Activated CD4-positive, alpha-beta T cell treated with anti-CD3 and anti-CD28 coated beads, Interleukin-2, amount 10 ng/mL, durations not matched to agents 7 days and 5 days (primary cell): ENCODE data around the gene DNAJC1. TPM values are rescaled to one million over a fixed set of nuclear protein-coding genes. Genes with fewer than 3 reads are reported as not detected.
"Not testable (repeated sequence)": the region's sequence is repeated elsewhere in the genome, so short reads cannot be mapped to it uniquely, and the experiment has no call there.

Experiments used
- CTCF ChIA-PET: fragments of 350-600 bp; sonication (Branson Sonifier 250); formaldehyde crosslinking; loops from one replicate; lab custom pipeline; 2021; ENCODE audit warnings: antibody characterized with exemption; lab: Charles Lee
- POLR2A ChIA-PET: fragments of 350-600 bp; sonication (Branson Sonifier 250); formaldehyde crosslinking; loops from one replicate; lab custom pipeline; 2021; ENCODE audit warnings: antibody characterized with exemption; lab: Charles Lee
- DNase-seq: peaks from one replicate; pipeline ENCODE4 v3.0.0-alpha.2; 2020
- H3K27ac Mint-ChIP-seq: one replicate; pipeline ENCODE4 v1.8.0; 2021; ENCODE audit warnings: mild to moderate bottlenecking, moderate library complexity, mixed read lengths
- H3K27me3 Mint-ChIP-seq: one replicate; pipeline ENCODE4 v1.8.0; 2021; ENCODE audit warnings: mixed read lengths
- H3K36me3 Mint-ChIP-seq: one replicate; pipeline ENCODE4 v1.8.0; 2021; ENCODE audit warnings: low read depth, mixed read lengths
- H3K4me1 Mint-ChIP-seq: one replicate; pipeline ENCODE4 v1.8.0; 2021; ENCODE audit warnings: mixed read lengths
- H3K4me3 Mint-ChIP-seq: one replicate; pipeline ENCODE4 v1.8.0; 2021; ENCODE audit warnings: mild to moderate bottlenecking, moderate library complexity, mixed read lengths
- H3K9me3 Mint-ChIP-seq: one replicate; pipeline ENCODE4 v1.8.0; 2021; ENCODE audit warnings: mixed read lengths
- total RNA-seq, 2 experiments: library from RNA; stranded (reverse); gene quantifications; one replicate each; pipeline ENCODE4 v1.2.3, GENCODE V29; 2021

Gene DNAJC1, protein sequence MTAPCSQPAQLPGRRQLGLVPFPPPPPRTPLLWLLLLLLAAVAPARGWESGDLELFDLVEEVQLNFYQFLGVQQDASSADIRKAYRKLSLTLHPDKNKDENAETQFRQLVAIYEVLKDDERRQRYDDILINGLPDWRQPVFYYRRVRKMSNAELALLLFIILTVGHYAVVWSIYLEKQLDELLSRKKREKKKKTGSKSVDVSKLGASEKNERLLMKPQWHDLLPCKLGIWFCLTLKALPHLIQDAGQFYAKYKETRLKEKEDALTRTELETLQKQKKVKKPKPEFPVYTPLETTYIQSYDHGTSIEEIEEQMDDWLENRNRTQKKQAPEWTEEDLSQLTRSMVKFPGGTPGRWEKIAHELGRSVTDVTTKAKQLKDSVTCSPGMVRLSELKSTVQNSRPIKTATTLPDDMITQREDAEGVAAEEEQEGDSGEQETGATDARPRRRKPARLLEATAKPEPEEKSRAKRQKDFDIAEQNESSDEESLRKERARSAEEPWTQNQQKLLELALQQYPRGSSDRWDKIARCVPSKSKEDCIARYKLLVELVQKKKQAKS
- total RNA-seq, result 10 to 100 TPM; 24.4 to 28.6 TPM

DNA sequence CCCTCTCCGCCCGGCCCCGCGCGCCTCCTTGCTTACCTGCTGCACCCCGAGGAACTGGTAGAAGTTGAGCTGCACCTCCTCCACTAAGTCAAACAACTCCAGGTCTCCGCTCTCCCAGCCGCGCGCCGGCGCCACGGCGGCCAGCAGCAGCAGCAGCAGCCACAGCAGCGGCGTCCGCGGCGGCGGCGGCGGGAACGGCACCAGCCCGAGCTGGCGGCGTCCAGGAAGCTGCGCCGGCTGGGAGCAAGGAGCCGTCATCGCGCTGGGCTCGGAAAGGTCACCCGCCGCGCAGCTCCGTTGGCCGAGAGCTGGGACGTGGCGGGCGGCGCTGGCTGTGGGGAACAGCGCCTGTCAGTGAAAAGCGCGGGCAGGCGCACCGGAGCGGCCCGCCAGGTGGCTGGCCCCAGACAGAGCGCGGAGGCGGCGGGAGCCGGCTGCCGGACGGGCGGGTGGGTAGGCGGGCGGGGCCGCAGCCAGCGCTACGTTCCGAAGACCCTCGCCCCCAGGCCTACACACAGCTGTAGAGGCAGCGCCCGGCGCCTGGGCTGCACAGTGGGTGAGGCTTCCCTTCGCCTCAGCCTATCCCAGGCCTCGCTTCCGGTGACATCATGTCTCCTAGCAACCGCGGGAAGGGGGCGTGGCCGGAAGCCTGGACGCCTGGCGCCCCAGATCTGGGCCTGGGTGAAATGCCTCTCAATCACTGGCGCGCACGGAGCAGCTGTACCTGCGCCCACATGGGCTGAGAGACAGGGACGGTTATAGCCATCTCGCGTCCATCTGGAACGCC, at the start of gene DNAJC1:
Gene DNAJC1, minus strand, starts transcription at position 554 of the 787 bp plus-strand sequence. Its CDS starts 296 bp downstream, at position 258.
- POLR2A ChIA-PET, result interaction anchor here (0.6 to 1.3 kb wide), 2 partner anchors 433 to 476 kb away, joined by 4 to 5 read pairs; no protein-coding TSS in a partner anchor
- peaks cover 38% of the 10 kb centered on the region for H3K4me1 Mint-ChIP-seq
- H3K27me3 Mint-ChIP-seq, result peaks cover 11% of the 10 kb centered on the region
- H3K27ac Mint-ChIP-seq, result peak within 1 kb of the TSS; percentile 94
- CTCF ChIA-PET, result interaction anchor here (0.6 to 1.8 kb wide), 10 partner anchors 10 to 508 kb away, joined by 3 to 8 read pairs (median 4); no protein-coding TSS in a partner anchor
- H3K4me3 Mint-ChIP-seq, result peak within 1 kb of the TSS; percentile 85
- peaks cover 2% of the 10 kb centered on the region for H3K9me3 Mint-ChIP-seq
- DNase-seq, result peak; percentile 97
- peaks cover 8% of the 10 kb centered on the region for H3K36me3 Mint-ChIP-seq

DNA sequence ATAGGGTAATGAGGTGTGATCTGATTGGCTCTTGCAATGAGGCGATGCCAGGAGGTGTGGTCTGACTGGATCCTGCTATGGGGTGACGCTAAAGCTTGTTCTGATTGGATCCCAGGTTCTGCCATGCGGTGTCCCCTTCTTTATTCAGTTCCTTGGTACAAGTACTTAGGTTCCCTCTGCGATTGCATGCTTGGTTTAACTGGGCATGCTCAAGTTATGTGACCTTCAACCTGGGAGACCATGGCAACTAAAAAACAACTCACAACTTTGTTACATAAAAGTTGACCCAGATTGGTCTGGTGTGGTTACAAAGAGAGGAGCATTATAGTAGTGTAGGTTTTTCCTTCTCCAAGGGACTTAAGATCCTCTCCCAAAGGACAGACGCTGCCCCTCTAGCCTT, 49.5 kb upstream of the DNAJC1 start:
- Mint-ChIP-seq H3K27me3 (peaks cover 2% of the 10 kb centered on the region), H3K4me3 (no peak overlapping the region), H3K4me1 (no peaks in the 10 kb centered on the region), H3K27ac (no peak overlapping the region), H3K36me3 (no peaks in the 10 kb centered on the region), H3K9me3 (peaks cover 14% of the 10 kb centered on the region)
- DNase-seq, result no peak
- POLR2A ChIA-PET, result no interaction called here
- CTCF ChIA-PET, result no interaction called here

DNA sequence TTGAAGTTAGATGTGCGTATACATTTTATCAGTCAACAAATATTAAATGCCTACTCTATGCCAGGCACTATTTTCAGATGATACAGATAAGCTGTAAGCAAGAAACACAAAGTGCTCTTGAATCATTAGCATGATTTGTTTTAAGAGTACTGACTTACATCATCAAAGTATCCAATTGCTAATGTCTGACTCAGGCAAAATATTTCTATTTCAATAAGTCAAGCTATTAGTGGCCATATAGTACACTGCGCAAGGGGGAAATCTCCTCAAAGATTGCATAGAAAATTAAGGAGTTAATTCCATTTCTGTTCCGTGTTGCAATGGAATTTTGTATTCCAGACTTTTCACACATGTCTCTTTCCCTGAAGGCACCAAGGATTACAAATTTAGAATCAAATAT, 46.1 kb upstream of the DNAJC1 start:
- POLR2A ChIA-PET, result no interaction called here
- Mint-ChIP-seq H3K4me1 (no peaks in the 10 kb centered on the region), H3K9me3 (peaks cover 18% of the 10 kb centered on the region), H3K36me3 (no peaks in the 10 kb centered on the region), H3K27me3 (no peaks in the 10 kb centered on the region), H3K27ac (no peak overlapping the region), H3K4me3 (no peak overlapping the region)
- CTCF ChIA-PET, result no interaction called here
- DNase-seq, result no peak

DNA sequence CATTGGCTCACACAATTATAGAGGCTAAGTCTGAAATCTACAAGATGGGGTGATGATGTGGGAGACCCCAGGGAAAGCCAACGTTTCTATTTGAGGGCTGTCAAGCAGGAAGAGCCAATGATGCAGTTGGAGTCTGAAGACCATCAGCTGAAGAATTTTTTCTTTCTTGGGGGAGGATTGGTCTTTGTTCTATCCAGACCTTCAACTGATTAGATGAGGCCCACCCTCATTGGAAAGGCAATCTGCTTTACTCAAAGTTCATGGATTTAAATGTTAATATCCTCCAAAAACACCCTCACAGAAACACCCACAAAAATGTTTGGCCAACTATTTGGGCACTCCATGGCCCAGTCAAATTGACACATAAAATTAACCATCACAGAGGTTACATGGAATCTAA, 44.3 kb upstream of the DNAJC1 start:
- H3K4me3 Mint-ChIP-seq, result no peak overlapping the region
- CTCF ChIA-PET, result no interaction called here
- no peaks in the 10 kb centered on the region for H3K36me3 Mint-ChIP-seq
- H3K27ac Mint-ChIP-seq, result no peak overlapping the region
- peaks cover 4% of the 10 kb centered on the region for H3K27me3 Mint-ChIP-seq
- POLR2A ChIA-PET, result no interaction called here
- DNase-seq, result no peak
- H3K9me3 Mint-ChIP-seq, result peaks cover 9% of the 10 kb centered on the region
- no peaks in the 10 kb centered on the region for H3K4me1 Mint-ChIP-seq

DNA sequence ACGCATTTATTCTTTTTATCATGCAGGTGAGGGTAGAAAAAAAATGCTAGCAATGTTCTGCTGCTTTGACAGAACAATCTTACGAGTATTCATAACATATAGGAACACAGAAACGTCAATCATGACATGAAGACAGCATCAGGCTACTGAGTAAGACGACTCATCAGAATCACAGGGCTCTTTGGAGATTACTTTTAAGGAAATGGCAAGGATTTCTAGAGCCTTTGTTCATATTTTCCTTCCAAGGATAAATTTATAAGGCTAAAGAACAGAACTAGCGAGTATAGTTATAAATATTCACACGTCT, 39.8 kb upstream of the DNAJC1 start:
- H3K27me3 Mint-ChIP-seq, result peaks cover 19% of the 10 kb centered on the region
- no peaks in the 10 kb centered on the region for H3K4me1 Mint-ChIP-seq
- no peak overlapping the region for H3K27ac Mint-ChIP-seq
- POLR2A ChIA-PET, result no interaction called here
- H3K4me3 Mint-ChIP-seq, result no peak overlapping the region
- no peaks in the 10 kb centered on the region for H3K36me3 Mint-ChIP-seq
- no peak for DNase-seq
- peaks cover 3% of the 10 kb centered on the region for H3K9me3 Mint-ChIP-seq
- CTCF ChIA-PET, result no interaction called here

DNA sequence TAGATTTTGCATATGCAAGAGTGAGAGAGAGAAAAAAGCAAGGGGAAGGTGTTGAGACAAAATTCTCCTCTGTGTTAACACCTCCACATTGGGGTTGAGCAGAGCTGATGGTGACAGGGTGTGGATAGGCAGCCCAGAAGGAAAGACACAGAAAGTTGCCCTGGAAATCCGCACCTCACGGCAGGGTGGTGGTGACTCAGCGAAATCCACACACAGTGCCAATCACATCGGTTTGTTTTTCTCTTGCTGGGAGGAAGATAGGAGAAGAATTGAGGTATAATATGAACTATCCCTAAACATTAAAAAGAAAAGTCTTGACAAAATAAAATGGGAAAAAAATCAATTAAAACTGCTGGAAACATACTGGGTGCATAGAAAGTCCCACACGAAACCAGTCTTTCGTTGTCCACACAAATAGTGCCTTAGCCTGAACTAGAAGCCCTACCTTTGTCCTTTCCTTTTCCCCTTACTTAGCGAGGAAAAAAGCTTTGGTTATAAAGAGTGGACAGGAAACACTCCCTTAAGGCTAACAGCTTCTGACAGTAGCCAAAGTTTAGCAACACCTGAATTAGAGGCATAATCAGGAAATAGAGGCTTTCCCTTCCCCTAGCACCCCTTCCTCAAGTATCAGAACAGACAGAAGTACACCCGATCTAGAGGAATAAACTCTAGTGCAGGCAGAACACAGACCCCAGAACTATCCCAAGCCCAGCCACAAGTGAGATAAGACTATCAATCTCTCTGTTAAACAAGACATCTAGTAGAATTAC, 39.2 kb upstream of the DNAJC1 start:
- DNase-seq, result no peak
- H3K27me3 Mint-ChIP-seq, result peaks cover 24% of the 10 kb centered on the region
- ChIA-PET CTCF (no interaction called here), POLR2A (no interaction called here)
- H3K36me3 Mint-ChIP-seq, result no peaks in the 10 kb centered on the region
- H3K27ac Mint-ChIP-seq, result no peak overlapping the region
- H3K4me1 Mint-ChIP-seq, result no peaks in the 10 kb centered on the region
- no peak overlapping the region for H3K4me3 Mint-ChIP-seq
- H3K9me3 Mint-ChIP-seq, result peaks cover 3% of the 10 kb centered on the region

DNA sequence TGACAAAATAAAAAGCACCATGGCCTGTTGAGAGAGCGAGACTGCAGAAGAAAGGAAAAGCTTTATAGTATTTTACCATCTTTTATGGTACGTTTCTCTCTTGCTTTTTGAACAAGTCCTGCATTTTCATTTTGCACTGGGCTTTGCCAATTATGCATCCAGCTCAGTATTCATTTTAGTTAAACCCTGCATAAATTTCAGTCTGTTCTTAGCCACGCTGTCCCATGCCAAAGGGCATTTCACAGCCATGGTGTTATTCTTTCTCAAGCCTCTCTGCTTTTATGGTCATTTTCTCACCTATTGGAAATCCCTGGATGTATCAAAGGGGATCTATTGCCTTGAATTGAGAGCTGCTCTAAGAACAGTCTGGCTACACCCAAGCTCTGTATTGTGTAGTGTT, 30.8 kb upstream of the DNAJC1 start:
- no peak for DNase-seq
- H3K27ac Mint-ChIP-seq, result no peak overlapping the region
- ChIA-PET CTCF (no interaction called here), POLR2A (no interaction called here)
- no peak overlapping the region for H3K4me3 Mint-ChIP-seq
- H3K9me3 Mint-ChIP-seq, result peaks cover 7% of the 10 kb centered on the region
- no peaks in the 10 kb centered on the region for H3K36me3 Mint-ChIP-seq
- H3K4me1 Mint-ChIP-seq, result no peaks in the 10 kb centered on the region
- peaks cover 15% of the 10 kb centered on the region for H3K27me3 Mint-ChIP-seq

DNA sequence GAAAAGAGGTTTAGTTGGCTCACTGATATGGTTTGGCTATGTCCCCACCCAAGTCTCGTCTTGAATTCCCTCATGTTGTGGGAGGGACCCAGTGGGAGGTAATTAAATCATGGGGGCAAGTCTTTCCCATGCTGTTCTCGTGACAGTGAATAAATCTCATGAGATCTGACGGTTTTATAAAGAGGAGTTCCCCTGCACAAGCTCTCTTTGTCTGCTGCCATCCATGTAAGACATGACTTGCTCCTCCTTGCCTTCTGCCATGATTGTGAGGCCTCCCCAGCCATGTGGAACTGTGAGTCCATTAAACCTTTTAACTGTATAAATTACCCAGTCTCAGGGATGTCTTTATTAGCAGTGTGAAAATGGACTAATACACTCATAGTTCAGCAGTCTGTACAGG, 28.7 kb upstream of the DNAJC1 start:
- H3K4me3 Mint-ChIP-seq, CTCF ChIA-PET, DNase-seq, POLR2A ChIA-PET, H3K27me3 Mint-ChIP-seq, H3K36me3 Mint-ChIP-seq, H3K9me3 Mint-ChIP-seq, H3K4me1 Mint-ChIP-seq, H3K27ac Mint-ChIP-seq: not testable (repeated sequence)

DNA sequence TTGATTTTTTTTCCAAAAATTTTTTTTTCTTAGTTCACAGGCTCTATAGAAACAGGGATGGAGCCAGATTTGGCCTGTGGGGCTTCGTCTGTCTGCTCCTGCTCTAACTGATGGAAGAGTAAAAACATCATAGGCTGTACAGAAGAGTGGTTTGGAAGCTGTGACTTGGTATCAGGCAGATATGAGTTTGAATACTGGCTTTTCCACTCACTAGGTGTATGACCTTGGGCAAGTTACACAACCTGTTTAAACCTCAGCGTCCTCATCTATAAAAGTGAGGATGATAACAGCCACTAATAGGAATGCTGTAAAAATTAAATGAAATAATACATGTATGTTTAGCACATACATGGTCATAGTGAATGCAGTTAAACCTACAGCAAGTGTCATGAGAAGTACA, 26.9 kb upstream of the DNAJC1 start:
- no peak overlapping the region for H3K4me3 Mint-ChIP-seq
- POLR2A ChIA-PET, result no interaction called here
- no peak for DNase-seq
- no peak overlapping the region for H3K27ac Mint-ChIP-seq
- no peaks in the 10 kb centered on the region for H3K36me3 Mint-ChIP-seq
- CTCF ChIA-PET, result interaction anchor here (1.5 kb wide), 1 partner anchor 14 kb away, joined by 7 read pairs; no protein-coding TSS in a partner anchor
- peaks cover 2% of the 10 kb centered on the region for H3K4me1 Mint-ChIP-seq
- H3K27me3 Mint-ChIP-seq, result peaks cover 2% of the 10 kb centered on the region
- peaks cover 9% of the 10 kb centered on the region for H3K9me3 Mint-ChIP-seq

DNA sequence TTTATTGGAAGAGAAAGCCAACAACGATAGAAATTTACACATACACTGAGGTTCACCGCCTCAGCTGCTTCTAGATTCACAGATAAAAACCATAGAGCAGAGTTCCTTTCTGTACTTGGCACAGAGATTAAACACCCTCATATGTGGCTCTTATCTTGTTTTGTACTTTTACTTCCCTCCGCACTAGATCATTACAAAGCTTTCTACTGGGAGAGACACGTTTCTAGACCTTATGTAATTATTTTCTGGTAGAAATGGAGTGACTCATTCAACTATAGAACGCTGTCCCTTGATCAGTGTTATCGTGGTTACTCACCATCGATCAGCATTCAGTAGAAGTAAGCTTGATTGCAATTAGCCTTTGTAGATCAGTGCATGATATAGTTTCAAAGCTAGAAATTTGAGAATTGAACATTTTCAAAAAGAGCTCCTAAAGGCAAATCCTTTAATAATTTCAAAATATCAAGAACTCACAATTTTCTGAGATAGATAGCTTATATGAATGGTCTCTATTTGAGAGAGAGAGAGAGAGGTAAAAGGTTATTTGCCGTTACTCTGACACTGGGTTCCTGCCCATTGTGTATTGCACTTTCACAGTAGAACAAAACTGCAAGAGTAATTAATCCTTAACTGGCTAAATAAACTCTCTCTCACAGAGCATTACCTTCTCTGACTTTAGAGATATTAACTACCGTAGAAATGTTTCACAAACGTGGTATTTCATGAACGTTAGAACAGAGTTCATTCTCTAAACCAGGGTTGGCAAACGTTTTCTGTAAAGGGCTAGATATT, 26.1 kb upstream of the DNAJC1 start:
- H3K27me3 Mint-ChIP-seq, result peaks cover 2% of the 10 kb centered on the region
- ChIA-PET CTCF (interaction anchor here (1.5 to 1.8 kb wide), 2 partner anchors 13 to 27 kb away, joined by 5 to 7 read pairs; no protein-coding TSS in a partner anchor), POLR2A (no interaction called here)
- peaks cover 2% of the 10 kb centered on the region for H3K4me1 Mint-ChIP-seq
- H3K36me3 Mint-ChIP-seq, result no peaks in the 10 kb centered on the region
- H3K27ac Mint-ChIP-seq, result no peak overlapping the region
- no peak for DNase-seq
- peaks cover 7% of the 10 kb centered on the region for H3K9me3 Mint-ChIP-seq
- H3K4me3 Mint-ChIP-seq, result no peak overlapping the region

DNA sequence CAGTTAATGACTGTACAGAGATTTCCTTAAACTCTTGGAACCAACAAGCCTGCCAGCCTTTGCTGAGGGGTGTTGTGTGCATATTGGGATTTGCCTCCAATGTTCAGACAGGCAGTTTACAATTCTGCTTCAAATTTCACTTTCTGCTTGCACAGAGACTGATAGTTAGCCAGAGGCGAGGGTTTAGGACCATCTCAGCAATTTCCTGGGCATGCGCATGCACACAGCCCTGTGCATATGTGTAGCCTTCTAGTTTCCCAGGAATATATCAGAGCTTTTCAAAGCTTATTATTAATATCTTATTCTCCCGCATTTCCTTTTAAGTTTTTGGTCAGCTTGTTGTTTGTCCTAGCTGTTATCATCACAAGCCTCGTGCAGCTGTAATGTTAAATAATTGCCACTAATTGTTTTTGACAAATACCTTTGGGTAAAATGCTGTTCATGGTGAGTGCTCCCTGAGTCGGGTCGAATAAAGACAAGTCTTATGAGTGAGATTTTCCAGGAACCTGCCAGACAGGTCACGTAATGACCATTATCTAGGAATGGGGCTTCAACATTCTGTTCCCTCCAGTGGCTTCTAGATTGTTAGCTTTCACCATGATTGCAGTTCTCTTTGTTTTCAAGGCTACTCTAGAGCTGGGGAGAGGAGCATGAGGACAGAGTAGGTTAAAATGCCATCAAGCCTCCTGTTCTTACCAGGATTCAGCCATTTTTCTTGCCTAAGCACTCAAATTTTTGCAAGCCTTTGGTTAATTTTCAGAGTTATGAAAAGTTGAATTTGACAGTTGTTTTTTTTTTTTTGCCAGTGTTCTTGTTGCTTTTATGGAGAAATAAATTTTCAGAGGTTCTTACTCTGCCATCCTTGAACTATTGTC, 24.1 kb upstream of the DNAJC1 start:
- Mint-ChIP-seq H3K27ac (no peak overlapping the region), H3K27me3 (peaks cover 2% of the 10 kb centered on the region), H3K36me3 (peaks cover 3% of the 10 kb centered on the region), H3K4me3 (no peak overlapping the region), H3K9me3 (peaks cover 13% of the 10 kb centered on the region), H3K4me1 (peaks cover 9% of the 10 kb centered on the region)
- no peak for DNase-seq
- POLR2A ChIA-PET, result no interaction called here
- CTCF ChIA-PET, result interaction anchor here (0.8 kb wide), 1 partner anchor 384 kb away, joined by 3 read pairs; no protein-coding TSS in a partner anchor
